Left lung (tissue), 10 donors: ENCODE results near the gene CSTB. TPM values are rescaled to one million over a fixed set of nuclear protein-coding genes. Genes with fewer than 3 reads are reported as not detected.
A peak's percentile ranks its signal among the peaks of the same experiment; 100 is the strongest.

Experiments used
- ATAC-seq: fragments of 200-7000 bp; cut with Tn5 transposase; one replicate; pipeline ENCODE4 v1.9.1; 2020; ENCODE audit warnings: moderate library complexity
- DNase-seq, 4 donors: peaks; one replicate each; pipeline ENCODE4 v3.0.0-alpha.2; 2013 to 2020
- H3K27ac ChIP-seq, 2 donors: fragments of 200-600 bp; sonication (generic) in 1 of 2; one replicate each; pipeline versions ENCODE4 v1.5.0 to v1.8.0; 2020 to 2021
- H3K27me3 ChIP-seq, 2 donors: fragments of 200-600 bp; sonication (generic) in 1 of 2; one replicate each; pipeline versions ENCODE4 v1.5.0 to v1.8.0; 2020 to 2021
- H3K36me3 ChIP-seq, 2 donors: fragments of 200-600 bp; sonication (generic) in 1 of 2; one replicate each; pipeline versions ENCODE4 v1.5.0 to v1.8.0; 2020 to 2021
- H3K4me1 ChIP-seq, 2 donors: fragments of 200-600 bp; one replicate each; pipeline ENCODE4 v1.8.0; 2021
- H3K4me3 ChIP-seq, 2 donors: fragments of 200-600 bp; sonication (generic) in 1 of 2; one replicate each; pipeline versions ENCODE4 v1.5.0 to v1.8.0; 2020 to 2021; ENCODE audit warnings: mild to moderate bottlenecking in 1 of 2
- H3K9me3 ChIP-seq, 2 donors: fragments of 200-600 bp; sonication (generic) in 1 of 2; one replicate each; pipeline versions ENCODE4 v1.5.0 to v1.8.0; 2020 to 2021
- CTCF ChIP-seq, 2 donors: fragments of 200-600 bp; sonication (generic) in 1 of 2; IDR thresholded peaks; one replicate each; pipeline versions ENCODE4 v1.5.0 to v1.8.0; 2021; ENCODE audit warnings: antibody characterized with exemption in 2 of 2
- intact Hi-C, 2 donors: fragments of 100-400 bp; cut with DNase I; formaldehyde crosslinking; loops; one replicate each; pipeline versions ENCODE4 v1.11.2 to v1.14.2; 2022
- polyA plus RNA-seq, 6 donors: library from polyadenylated mRNA; unstranded; fragments of 120-200 nt; gene quantifications; one replicate each; pipeline ENCODE4 v1.2.1, GENCODE V29; 2013; ENCODE audit not compliant: insufficient read length in 6 of 6
- total RNA-seq, 2 donors: library from RNA; stranded (reverse); fragmentation: NEBNext Ultra II Directional; extraction: Animal tissue kit (Norgen Biotek cat#: 25700); gene quantifications; one replicate each; pipeline ENCODE4 v1.2.1, GENCODE V29; 2021
- donor health status: DM: no; HTN: yes; CAD: no.
- donor health status: DM: no; HTN: no; CAD: no.

Gene CSTB
- total and polyA plus RNA-seq, 8 donors = 36.5 to 133 (median 37.8) TPM

GRCh38 chr21:43769325-43769958 lies 6.7 kb downstream of the CSTB start:
- intact Hi-C loops = no loop called here

GRCh38 chr21:43768868-43769167 lies 7.3 kb downstream of the CSTB start:
- TF ChIP-seq CTCF (IDR thresholded peaks at IDR 0.05) = no peak
- DNase-seq (peak in 1 of 4 donors; percentile 58), ATAC-seq (no peak)
- Histone ChIP-seq H3K4me1 (peaks cover 4 to 39% of the 10 kb centered on the region in 2 donors), H3K9me3 (no peaks in the 10 kb centered on the region), H3K27ac (peak overlapping the region in 1 of 2 donors; percentile 74), H3K4me3 (no peak overlapping the region), H3K36me3 (peaks cover 0 to 27% of the 10 kb centered on the region in 2 donors), H3K27me3 (no peaks in the 10 kb centered on the region)
- intact Hi-C loops = no loop called here

More at GRCh38 chr21:43769325-43769958, 6.7 kb downstream of the CSTB start:
- Histone ChIP-seq H3K4me3 (no peak overlapping the region), H3K36me3 (peaks cover 0 to 28% of the 10 kb centered on the region in 2 donors), H3K4me1 (peaks cover 4 to 45% of the 10 kb centered on the region in 2 donors), H3K27me3 (no peaks in the 10 kb centered on the region), H3K27ac (no peak overlapping the region), H3K9me3 (no peaks in the 10 kb centered on the region)
- ATAC-seq (no peak), DNase-seq (no peak)
- TF ChIP-seq CTCF (IDR thresholded peaks at IDR 0.05) = no peak

- ATAC-seq = peak; percentile 84
- Histone ChIP-seq H3K27me3 (no peaks in the 10 kb centered on the region), H3K27ac (peak overlapping the region; percentile 67 to 74), H3K4me3 (no peak overlapping the region), H3K4me1 (peaks cover 4 to 34% of the 10 kb centered on the region in 2 donors), H3K36me3 (peaks cover 0 to 27% of the 10 kb centered on the region in 2 donors), H3K9me3 (no peaks in the 10 kb centered on the region)
- no peak for TF ChIP-seq CTCF (IDR thresholded peaks at IDR 0.05)
- DNase-seq = peak in 3 of 4 donors; percentile 29 to 88 (median 83)
- intact Hi-C loops = no loop called here
These were observed 7.9 kb downstream of the CSTB start for GRCh38 chr21:43767984-43768867.

- Histone ChIP-seq H3K4me3 (no peak overlapping the region), H3K36me3 (peaks cover 0 to 27% of the 10 kb centered on the region in 2 donors), H3K27me3 (no peaks in the 10 kb centered on the region), H3K4me1 (peaks cover 4 to 27% of the 10 kb centered on the region in 2 donors), H3K9me3 (no peaks in the 10 kb centered on the region), H3K27ac (peak overlapping the region; percentile 67 to 74)
- intact Hi-C loops = no loop called here
- DNase-seq (no peak), ATAC-seq (no peak)
- TF ChIP-seq CTCF (IDR thresholded peaks at IDR 0.05) = no peak
These were observed 8.6 kb downstream of the CSTB start for GRCh38 chr21:43767498-43767983.
